ENCODE measurements around the gene GNAT1. TPM values are rescaled to one million over a fixed set of nuclear protein-coding genes. Genes with fewer than 3 reads are reported as not detected.

Gene GNAT1
- total and polyA plus RNA-seq, 2 of the 13 experiments (the other 11 are each of a cell fraction or from before 2014, with no cell fraction given), result 0.15 TPM; not detected in 1

DNA sequence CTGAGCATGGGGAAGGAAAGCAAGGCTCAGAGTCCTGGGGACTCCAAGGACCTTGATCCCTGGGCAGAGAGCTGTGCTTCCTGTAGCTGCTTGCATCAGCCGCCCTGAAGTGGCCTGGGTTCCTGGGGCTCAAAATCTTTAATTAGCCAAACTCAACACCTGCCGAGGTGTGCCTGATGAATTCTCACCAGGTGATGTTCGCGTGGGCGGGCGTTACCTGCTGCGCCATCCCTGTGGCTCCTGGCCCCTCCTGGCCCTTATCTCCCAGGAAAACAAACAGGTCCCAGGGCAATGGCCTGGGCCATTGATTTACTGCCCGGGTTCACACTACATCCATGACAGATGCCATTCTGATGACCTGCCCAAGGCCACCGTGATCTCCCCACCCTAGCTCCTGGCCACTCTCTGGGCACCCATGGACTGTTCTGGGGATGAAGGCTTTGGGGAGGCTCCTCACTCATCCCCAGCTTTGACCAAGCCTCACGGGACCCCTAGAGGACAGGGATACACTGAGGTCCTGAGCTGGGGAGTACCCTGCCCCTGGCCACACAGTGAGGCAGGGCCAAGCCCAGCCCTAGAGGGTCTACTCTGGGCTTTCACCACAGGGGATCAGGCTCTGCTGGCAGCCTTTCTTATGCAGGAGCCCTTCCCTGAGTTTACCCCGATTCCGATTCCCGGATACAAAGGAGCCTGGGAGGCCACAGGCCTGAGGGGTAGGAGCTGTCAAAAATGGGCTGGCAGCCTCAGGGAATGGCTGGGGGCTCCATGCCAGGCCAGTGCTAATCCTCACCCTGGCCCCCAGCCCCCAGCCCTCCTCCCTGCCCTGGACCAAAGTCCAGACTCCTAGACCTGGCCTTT lies 19.3 kb downstream of the GNAT1 start (continued):
- TF ChIP-seq, protein P1, sequence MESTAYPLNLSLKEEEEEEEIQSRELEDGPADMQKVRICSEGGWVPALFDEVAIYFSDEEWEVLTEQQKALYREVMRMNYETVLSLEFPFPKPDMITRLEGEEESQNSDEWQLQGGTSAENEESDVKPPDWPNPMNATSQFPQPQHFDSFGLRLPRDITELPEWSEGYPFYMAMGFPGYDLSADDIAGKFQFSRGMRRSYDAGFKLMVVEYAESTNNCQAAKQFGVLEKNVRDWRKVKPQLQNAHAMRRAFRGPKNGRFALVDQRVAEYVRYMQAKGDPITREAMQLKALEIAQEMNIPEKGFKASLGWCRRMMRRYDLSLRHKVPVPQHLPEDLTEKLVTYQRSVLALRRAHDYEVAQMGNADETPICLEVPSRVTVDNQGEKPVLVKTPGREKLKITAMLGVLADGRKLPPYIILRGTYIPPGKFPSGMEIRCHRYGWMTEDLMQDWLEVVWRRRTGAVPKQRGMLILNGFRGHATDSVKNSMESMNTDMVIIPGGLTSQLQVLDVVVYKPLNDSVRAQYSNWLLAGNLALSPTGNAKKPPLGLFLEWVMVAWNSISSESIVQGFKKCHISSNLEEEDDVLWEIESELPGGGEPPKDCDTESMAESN (CRISPR knock-in tag; conservative IDR thresholded peaks at IDR 0.05), result peak; percentile 42; the same call in 1 of the 2 replicates
- peak; percentile 73; the same call in 1 of the 2 replicates for TF ChIP-seq ZBTB10 (CRISPR knock-in tag; IDR thresholded peaks at IDR 0.05; ENCODE audit: borderline replicate concordance)
- peak; percentile 95 for TF ChIP-seq RXRB (CRISPR knock-in tag; IDR thresholded peaks at IDR 0.05; ENCODE audit: borderline replicate concordance)
- TF ChIP-seq, protein P2, sequence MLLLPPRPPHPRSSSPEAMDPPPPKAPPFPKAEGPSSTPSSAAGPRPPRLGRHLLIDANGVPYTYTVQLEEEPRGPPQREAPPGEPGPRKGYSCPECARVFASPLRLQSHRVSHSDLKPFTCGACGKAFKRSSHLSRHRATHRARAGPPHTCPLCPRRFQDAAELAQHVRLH (CRISPR knock-in tag; IDR thresholded peaks at IDR 0.05; ENCODE audit: borderline replicate concordance, low read depth), result no peak
- no peak for TF ChIP-seq ZSCAN12 (CRISPR knock-in tag; IDR thresholded peaks at IDR 0.05)

All from HepG2 (cell line).